GM19023 (cell line): ENCODE measurements around the gene ITGAE.
"Not testable (repeated sequence)": the region's sequence is repeated elsewhere in the genome, so short reads cannot be mapped to it uniquely, and the experiment has no call there.

Experiments
- ATAC-seq: cut with Tn5 transposase; IDR thresholded peaks from one replicate; pipeline ENCODE4 v1.9.1; 2021; ENCODE audit warnings: mild to moderate bottlenecking, moderate library complexity; ENCODE audit not compliant: unreplicated experiment

Gene ITGAE

GRCh38 chr17:3735515-3735914, 65.5 kb downstream of the ITGAE start:
- ATAC-seq, result no peak

DNA sequence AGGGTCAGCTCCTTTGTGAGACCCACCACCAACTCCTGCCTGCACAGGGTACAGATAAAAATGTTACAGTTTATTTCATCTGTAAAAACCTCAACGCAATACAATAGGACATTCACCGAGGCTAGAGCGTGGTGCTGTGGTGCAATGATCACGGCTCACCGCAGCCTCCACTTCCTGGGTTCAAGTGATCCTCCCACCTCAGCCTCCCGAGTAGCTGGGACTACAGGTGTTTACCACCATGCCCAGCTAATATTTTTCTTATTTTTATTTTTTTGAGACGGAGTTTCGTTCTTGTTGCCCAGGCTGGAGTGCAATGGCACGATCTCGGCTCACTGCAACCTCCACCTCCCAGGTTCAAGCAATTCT, 66.1 kb downstream of the ITGAE start:
- not testable (repeated sequence) for ATAC-seq

DNA sequence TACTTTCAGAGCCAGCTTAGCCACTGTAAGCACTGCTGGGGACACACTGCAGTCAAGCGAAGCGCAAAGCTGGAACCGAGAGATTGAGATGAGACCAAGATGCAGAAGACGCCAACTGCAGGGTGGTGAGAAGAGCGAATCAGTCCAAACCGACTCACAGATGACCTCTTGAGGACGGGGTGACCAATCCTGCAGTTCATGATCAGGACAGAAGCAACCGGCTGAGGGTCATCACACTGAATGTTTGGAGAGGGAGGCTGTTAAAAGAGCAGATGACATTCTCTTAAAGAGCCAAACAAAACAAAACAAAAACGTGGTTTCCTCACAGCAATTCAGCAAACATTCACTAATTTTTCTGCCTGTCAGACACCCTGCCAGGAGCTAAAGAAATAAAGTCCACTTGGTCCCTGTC, 68.8 kb downstream of the ITGAE start:
- peak; percentile 69 for ATAC-seq

DNA sequence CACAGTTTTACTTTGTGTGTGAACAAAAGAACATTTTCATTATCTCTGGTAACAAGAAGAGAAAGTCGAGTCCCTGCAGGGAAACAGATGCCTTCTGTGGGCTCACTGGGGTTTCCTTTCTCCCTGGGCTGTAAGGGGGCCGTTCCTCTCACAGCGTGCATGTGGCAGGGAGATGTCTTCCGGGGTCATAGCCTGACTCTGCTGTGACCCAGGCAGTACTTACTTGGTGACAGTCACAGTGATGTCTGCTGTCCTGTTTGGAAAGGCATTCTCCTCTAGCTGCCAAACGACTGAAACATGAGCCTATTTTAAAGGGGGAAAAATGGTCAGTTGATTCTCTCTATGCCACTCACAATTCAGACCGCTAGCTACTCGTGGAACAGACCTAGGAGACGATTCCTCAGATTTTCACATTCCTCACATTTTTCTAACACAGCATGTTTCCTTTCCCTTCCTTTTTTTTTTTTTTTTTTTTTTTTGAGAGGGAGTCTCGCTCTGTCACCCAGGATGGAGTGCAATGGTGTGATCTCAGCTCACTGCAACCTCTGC, 70.0 kb downstream of the ITGAE start:
- no peak for ATAC-seq

- no peak for ATAC-seq
Observed at GRCh38 chr17:3729881-3730280, 71.1 kb downstream of the ITGAE start.

DNA sequence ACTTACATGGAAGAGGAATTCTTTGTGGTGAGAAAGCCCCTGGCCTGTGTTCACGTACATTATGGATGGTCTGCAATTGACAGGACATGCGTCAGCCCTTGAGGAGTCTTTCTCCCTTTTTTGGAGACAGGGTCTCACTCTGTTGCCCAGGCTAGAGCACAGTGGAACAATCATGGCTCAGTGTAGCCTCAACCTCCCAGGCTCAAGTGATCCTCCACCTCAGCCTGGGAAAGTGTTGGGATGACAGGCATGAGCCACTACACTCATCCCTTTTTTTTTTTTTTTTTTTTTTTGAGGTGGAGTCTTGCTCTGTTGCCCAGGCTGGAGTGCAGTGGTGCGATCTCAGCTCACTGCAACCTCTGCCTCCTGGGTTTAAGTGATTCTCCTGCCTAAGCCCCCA, 72.9 kb downstream of the ITGAE start:
- not testable (repeated sequence) for ATAC-seq

DNA sequence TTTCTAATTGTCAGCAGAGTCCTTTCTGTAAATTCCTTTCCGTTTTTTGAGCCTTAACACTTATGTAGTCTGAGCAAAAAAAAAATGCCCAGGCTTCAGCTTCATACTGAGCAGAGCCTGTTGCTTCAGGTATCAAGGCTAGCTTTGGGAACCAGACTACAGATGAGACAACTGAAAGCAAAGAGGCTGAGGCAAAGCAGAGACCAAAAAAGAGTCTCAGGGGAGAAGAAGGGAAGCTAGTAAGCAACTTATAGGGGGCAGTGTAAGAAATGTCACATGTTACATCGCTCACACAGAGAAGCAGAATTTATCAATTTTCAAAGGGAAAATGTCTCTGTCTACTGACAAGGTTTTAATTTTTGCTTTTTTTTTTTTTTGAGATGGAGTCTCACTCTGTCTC, 73.9 kb downstream of the ITGAE start:
- ATAC-seq, result no peak

- ATAC-seq, result no peak
Observed at GRCh38 chr17:3724378-3725077, 76.5 kb downstream of the ITGAE start.

DNA sequence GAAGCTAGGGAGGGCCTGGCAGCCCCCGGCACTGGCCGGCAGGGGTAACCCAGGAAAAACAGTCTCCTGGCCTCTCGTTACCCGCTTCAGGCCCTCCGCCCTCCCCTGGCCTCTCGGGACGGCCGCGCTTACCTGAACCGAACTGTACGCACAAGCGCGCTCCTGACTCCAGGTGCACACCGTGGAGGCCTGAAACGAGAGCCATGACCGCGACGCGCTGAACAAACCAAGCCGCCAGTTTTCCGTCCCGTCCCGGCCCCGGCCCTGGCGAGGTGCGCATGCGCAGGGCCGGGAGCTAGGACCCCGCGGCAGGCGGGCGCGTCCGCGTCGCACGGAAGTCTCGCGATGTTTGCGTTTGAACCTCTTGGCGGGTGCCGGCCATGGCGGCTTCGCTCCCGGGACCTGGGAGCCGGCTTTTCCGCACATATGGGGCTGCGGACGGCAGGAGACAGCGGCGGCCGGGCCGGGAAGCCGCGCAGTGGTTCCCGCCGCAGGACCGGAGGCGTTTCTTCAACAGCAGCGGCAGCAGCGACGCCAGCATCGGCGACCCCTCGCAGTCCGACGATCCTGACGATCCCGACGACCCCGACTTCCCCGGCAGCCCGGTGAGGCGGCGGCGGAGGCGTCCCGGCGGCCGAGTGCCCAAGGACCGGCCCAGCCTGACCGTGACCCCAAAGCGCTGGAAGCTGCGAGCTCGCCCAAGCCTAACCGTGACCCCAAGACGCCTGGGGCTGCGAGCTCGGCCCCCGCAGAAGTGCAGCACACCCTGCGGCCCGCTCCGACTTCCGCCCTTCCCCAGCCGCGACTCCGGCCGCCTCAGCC, 77.2 kb downstream of the ITGAE start, which contains the start of gene HASPIN:
TSS of gene HASPIN (plus strand) at position 348 of the 822 bp plus-strand sequence. CDS start at position 381, 33 bp downstream.
- ATAC-seq, result peak; percentile 85

- no peak for ATAC-seq
Observed at GRCh38 chr17:3723188-3723555, 77.8 kb downstream of the ITGAE start.

- no peak for ATAC-seq
Observed at GRCh38 chr17:3722716-3723115, 78.3 kb downstream of the ITGAE start.

GRCh38 chr17:3719265-3719664, 81.7 kb downstream of the ITGAE start:
- no peak for ATAC-seq

GRCh38 chr17:3718201-3718600, 82.8 kb downstream of the ITGAE start:
- ATAC-seq, result no peak

DNA sequence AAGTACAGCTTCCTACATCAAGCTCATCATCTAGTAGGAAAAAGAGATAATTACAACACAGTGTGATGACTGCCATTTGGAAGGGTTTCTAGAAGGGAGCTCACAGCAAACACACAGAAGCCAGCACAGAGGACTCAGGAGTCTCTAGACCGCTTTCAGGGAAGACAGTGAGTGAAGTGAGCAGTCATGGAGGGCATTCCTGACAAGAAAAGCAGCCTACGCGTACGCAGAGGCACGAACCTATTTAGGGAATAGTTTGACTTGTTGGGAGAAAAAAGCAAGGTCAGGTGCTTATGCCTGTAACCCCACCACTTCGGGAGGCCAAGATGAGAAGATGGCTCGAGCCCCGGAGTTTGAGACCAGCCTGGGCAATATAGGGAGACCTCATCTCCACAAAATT, 85.7 kb downstream of the ITGAE start:
- no peak for ATAC-seq

GRCh38 chr17:3712811-3713463, 88.1 kb downstream of the ITGAE start:
- ATAC-seq, result no peak

DNA sequence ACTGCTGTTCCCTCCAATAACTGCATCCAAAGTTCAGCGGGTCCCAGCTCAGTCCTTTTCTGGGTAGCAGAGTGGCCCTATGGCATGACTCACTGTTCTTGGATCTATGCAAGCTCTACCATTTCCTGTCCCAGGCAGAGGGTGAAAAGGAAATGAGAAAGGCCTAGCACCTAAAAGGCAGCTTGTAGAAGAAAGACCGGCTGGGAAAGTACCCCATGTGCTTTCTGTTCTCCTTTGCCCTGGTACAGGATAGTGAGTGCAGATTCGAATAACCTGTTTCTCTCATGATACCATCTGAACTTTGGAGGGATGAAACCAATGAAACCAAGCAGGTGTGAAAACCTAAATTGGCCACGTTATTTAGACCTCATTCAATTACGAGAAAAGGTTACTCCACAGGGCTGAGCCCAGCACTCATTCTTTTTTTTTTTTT, 90.0 kb downstream of the ITGAE start:
- peak; percentile 88 for ATAC-seq

DNA sequence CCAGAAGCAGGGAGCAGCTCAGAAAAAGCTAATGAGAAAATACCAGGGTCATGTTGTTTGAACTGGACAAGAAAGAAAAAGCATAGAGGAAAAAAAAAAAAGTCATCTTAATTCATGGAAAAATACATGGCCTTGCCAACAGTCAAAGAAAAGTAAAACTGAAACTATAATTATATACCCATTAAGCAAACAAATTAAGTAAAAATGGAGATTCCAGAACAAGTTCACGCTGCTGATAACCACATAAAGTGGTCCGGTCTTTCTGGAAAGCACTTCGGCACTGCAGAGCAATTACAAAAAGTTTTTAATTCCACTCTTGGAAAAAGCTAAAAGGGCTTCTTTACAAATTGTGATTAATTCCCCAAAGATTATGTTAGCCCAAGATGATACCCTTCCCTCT, 92.6 kb downstream of the ITGAE start:
- ATAC-seq, result no peak

GRCh38 chr17:3705718-3705984, 95.3 kb downstream of the ITGAE start:
- ATAC-seq, result not testable (repeated sequence)

GRCh38 chr17:3704931-3705717, 95.9 kb downstream of the ITGAE start:
- no peak for ATAC-seq

DNA sequence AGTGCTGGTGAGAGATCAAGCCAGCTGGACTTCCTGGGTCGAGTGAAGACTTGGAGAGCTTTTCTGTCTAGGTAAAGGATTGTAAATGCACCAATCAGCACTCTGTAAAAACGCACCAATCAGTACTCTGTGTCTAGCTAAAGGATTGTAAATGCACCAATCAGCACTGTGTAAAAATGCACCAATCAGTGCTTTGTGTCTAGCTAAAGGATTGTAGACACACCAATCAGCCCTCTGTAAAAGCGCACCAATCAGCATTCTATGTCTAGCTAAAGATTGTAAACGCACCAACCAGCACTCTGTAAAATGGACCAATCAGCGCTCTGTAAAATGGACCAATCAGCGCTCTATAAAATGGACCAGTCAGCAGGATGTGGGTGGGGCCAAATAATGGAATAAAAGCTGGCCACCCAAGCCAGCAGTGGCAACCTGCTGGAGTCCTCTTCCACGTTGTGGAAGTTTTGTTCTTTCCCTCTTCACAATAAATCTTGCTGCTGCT, 98.9 kb downstream of the ITGAE start:
- ATAC-seq, result not testable (repeated sequence)

DNA sequence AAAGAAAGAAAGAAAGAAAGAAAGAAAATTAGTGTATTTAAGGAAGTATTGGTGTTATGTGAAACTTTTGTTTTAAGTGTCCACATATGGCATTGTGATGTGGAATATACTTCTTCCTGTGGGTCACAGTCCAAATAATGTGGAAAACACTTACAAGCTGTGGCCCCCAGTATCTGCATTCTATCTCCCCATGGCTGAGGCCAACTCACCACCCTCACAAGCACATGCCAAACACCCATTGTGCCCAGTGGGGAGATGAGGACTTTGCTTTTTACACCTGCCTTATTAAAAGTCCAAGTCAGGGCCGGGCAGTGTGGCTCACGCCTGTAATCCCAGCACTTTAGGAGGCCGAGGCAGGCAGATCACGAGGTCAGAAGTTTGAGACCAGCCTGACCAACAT, 101.0 kb downstream of the ITGAE start:
- no peak for ATAC-seq
